GM19099 (cell line): ENCODE data around the gene ARFGAP1.

Source experiments
- POLR2A ChIP-seq: IDR thresholded peaks from 3 replicates; pipeline ENCODE4 v1.6.1; 2011; ENCODE audit warnings: low read depth; ENCODE audit not compliant: insufficient read length; ENCODE audit errors: extremely low read depth

The ARFGAP1 gene

DNA sequence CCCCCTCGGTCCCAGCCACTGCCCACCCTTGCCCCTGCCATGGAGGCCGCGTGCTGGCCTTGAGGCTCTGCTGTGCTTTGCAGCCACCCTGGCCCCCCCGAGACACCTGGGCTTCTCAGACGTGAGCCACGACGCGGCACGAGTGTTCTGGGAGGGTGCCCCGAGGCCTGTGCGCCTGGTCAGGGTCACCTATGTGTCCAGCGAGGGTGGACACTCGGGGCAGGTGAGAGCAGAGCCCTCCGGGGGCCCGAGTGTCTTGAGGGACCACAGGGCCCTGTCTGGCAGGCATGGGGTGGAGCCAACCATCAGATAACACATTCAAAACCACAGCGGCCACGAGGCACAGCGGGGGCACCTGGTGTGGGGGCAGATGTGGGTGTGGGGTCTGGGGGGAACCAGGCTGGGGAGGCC lies 39.2 kb downstream of the ARFGAP1 start:
- no peak for TF ChIP-seq POLR2A

DNA sequence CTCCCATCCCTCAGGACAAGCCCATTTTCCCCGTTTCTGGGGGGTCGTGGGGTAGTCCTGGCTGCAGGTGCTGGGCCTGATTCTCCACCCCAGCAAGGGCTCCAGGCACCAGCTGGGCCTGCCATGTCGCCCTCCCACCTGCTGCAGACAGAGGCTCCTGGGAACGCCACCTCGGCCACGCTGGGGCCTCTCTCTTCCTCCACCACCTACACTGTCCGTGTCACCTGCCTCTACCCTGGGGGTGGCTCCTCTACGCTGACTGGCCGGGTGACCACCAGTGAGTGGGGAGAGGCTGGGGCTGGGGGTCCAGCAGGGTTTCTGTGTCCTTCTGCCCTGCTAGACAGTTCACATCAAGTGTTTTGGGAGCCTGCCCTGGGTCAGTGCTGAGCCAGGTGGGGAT lies 39.7 kb downstream of the ARFGAP1 start:
- no peak for TF ChIP-seq POLR2A

DNA sequence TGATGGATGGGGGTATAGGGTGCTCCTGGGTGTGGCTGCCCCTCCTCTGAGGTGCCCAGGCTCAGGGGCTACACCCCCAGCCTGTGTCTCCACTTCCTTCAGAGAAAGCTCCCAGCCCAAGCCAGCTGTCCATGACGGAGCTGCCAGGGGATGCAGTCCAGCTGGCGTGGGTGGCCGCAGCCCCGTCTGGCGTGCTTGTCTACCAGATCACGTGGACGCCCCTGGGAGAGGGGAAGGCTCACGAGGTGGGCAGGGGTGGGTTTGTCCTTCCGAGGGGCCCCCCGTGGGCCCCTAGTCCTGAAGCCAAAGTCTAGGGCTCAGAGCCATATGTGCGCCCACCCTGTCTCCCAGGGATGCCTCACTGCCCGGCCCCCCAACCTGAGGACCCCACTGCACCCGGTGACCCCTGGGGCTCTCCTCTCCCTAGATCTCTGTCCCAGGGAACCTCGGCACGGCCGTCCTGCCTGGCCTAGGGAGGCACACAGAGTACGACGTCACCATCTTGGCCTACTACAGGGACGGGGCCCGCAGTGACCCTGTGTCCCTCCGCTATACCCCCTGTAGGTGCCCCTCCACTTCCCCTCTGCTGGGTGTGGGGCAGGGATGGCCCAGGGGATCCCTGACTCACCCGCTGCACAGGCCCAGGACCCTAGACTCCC lies 40.2 kb downstream of the ARFGAP1 start:
- TF ChIP-seq POLR2A: no peak

DNA sequence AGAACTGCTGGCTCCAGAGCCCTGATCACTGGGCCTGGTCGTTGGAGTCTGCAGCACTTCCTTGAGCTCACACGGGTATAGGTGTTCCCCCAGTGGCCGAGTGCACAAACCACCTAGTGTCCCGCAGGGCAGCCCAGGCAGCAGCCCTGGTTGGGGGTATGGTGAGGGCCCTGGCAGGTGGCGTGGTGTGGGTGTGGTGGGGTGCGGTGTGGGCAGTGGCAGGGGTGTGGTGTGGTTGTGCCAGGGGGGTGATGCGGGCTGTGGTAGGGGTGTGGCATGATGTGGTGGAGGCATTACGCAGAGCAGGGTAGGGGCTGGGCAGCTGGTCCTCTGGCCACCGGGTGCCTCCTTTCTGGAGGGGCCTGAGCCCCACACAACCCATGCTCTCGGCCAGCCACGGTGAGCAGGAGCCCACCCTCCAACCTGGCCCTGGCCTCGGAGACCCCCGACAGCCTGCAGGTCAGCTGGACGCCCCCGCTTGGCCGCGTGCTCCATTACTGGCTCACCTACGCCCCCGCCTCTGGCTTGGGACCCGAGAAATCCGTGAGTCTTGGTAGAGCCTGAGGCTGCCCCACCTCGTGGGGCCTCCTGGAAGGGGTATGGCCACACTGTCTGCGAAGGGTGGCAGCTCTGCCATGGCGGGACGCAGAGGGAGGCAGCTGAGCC lies 40.9 kb downstream of the ARFGAP1 start:
- no peak for TF ChIP-seq POLR2A

DNA sequence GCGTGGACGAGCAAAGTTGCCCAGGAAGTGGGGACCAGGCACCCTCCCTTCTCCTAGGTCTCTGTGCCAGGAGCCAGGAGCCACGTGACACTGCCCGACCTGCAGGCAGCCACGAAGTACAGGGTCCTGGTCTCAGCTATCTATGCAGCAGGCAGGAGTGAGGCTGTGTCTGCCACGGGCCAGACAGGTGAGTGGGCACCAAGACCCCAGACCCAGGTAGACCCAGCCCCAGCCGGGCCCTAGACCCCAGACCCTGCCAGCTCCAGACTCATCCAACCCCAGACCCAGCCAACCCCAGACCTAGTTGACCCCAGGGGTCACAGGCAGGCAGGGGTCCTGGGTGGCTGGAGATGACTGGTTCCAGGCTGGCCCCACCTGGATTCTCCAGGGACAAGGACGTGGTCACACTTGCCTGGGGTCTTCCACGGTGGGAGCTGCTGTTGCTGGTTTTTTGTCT lies 41.4 kb downstream of the ARFGAP1 start:
- no peak for TF ChIP-seq POLR2A

DNA sequence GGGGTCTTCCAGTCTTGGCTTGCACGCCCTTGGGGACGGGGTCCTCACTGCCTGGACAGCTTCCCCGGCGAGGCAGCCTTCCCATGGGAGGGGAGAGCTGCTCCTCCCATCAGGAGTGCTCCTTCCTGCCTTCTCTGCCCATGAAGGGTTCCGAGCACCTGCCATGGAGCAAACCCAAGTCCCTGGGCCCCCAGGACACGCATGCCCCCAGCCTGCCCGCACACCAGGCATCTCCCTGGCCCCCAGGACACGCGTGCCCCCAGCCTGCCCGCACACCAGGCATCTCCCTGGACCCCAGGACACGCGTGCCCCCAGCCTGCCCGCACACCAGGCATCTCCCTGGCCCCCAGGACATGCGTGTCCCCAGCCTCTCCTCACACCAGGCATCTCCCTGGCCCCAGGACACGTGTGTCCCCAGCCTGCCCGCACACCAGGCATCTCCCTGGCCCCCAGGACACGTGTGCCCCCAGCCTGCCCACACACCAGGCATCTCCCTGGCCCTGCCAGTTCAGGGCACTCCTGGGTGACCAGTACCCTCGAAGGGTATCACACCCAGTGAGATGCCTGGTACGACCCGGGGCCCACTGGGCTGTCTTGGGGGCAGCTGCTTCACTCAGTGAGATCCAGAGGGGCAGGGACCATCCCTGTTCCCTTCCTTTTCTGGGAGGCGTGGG lies 42.1 kb downstream of the ARFGAP1 start:
- TF ChIP-seq POLR2A: no peak

DNA sequence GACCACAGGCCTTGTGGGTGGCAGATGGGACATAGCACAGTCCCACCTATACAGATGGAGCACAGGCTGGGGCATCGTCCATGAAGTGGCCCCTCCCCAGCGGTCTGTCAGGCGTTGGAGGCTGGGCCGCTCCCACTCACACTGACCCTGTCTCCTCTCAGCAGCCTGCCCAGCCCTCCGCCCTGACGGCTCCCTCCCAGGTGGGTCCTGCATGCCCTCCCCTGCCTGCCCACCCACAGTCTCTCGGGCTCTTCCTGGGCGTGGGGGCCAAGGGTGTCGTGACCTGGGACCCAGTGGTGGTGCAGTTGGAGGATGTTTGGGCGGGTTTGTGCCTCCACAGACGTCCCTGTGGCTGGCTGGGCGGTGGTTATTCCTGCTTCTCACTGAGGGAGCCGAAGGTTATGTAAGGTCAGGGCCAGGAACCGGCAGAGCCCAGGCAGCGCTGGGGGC lies 42.7 kb downstream of the ARFGAP1 start:
- TF ChIP-seq POLR2A: no peak

DNA sequence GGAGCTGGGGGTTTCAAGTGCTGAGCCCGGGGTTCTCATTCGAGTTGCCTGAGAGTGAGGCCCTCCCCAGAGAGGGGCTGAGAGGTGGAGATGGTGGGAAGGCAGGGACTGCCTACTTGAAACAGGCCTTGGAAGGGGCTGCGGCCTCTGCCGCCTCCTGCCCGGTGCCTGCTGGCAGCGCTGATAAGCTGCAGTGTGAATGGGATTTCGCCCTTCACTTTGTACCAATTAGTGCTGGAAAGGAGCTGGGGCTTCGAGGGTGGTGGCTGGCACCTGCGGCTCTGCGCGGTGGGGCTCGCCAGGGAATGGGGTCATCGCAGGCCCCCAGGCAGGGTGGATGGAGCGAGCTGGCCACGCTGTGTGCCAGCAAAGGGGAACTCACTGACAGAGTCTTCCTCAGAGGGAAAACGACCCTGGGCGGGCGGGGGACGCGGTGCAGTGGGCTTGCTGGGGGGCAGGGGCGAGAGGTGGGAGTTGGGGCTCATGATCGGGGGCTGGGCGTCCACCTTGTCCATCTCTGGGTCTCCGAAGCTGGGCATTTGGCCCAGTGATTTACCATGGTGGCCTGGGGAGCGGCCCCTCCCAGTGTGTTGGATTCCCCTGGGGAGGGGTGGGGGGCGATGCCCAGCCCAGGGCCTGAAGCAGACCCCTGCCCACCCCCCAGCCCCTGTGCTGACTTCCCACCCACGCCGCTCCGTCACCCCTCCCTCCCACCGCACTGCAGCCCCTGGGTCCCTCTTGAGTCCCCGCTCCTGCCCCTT lies 43.3 kb downstream of the ARFGAP1 start:
- no peak for TF ChIP-seq POLR2A

DNA sequence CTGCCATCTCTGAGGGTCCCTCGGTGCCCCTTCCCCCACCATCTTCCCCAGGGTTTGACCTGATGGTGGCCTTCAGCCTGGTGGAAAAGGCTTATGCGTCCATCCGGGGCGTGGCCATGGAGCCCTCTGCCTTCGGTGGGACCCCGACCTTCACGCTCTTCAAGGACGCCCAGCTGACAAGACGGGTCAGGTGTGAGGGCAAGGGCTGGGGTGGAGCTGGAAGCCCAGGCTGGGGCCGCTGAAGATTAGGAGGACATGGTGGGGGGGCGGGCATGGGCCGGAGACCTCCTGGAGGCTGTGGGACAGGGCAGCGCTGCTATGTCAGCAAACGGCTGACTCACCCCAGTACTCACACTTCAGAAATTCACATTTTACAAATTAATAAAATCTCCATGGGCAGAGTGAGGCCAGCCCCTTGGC lies 43.9 kb downstream of the ARFGAP1 start:
- no peak for TF ChIP-seq POLR2A

DNA sequence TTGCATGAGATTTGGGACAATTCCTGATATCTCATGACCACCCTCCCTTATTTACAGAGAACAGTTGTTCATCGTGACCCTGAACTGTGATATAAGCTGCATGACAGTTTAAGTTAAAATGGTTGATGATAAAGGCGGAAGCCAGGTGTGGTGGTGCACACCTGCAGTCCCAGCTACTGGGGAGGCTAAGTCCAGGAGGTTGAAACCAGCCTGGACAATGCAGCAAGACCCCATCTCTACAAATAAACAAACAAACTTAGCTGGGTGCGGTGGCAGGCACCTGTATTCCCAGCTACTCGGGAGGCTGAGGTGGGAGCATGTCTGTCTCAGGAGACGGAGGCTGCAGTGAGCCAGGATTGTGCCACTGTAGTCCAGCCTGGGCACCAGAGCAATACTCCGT lies 44.4 kb downstream of the ARFGAP1 start:
- no peak for TF ChIP-seq POLR2A

DNA sequence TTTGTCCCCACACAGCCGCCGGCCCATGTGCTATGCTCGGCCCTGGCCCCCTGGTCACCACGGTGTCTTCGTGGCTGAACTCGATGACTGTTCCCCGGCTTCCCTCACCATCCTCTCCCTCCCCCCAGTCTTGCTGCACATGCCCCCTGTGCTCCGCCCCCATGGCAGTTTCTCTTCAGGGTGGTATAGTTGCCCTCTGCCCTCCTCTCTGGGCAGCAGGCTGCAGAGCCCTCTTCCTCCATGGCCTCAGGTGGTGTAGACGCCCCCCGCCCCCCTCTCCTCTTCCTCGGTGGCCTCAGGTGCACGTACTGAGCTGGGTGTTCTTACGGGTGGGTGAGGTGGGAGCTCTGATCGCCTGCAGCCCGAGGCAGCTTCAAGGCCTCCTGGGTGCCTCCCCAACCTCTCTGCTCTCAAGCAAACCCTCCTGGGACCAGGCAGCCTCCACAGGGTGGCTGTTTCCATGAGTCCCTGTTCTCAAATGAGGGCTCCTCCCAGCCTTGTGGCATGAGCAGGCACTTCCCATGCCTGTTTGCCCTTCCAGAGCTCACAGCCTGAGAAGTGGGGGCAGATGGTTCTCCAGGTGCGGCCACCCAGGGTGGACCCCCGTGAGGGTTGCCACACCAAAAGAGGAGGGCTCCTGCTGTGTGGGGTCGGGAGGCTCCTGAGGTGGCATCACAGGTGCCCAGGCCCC lies 45.1 kb downstream of the ARFGAP1 start:
- TF ChIP-seq POLR2A: no peak

DNA sequence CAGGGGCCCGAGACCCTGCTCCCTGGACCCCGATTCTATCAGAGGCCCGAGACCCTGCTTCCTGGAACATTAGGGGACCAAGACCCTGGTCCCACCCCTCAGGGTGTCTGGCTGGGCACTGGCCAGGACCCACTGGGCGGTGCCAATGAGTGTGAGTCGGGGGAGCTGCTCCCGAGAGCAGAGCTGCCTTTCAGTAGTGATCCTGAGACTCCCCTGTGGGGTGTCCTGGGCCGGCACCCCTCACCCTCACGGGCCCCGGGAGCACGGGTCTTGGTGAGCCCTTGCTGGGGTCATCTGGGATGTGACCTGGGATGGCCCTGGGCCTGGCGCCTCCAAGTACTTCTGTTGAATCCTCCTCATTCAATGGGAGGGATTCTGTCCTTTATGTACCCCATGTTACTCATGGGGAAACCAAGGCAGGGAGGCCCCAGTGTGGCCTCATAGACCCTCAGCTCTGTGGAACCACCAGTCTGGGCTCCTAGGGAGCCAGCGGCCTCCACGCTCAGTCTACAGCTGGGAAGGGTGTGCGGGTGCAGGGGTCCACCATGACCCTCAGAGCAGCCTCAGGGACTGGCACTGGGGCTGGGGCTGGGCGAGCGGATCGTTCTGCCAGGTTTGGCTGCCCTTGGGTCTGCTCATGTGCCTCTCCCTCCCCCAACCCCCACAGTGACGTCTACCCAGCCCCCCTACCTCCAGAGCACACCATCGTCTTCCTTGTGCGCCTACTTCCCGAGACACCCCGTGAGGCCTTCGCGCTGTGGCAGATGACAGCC lies 46.0 kb downstream of the ARFGAP1 start:
- TF ChIP-seq POLR2A: no peak

DNA sequence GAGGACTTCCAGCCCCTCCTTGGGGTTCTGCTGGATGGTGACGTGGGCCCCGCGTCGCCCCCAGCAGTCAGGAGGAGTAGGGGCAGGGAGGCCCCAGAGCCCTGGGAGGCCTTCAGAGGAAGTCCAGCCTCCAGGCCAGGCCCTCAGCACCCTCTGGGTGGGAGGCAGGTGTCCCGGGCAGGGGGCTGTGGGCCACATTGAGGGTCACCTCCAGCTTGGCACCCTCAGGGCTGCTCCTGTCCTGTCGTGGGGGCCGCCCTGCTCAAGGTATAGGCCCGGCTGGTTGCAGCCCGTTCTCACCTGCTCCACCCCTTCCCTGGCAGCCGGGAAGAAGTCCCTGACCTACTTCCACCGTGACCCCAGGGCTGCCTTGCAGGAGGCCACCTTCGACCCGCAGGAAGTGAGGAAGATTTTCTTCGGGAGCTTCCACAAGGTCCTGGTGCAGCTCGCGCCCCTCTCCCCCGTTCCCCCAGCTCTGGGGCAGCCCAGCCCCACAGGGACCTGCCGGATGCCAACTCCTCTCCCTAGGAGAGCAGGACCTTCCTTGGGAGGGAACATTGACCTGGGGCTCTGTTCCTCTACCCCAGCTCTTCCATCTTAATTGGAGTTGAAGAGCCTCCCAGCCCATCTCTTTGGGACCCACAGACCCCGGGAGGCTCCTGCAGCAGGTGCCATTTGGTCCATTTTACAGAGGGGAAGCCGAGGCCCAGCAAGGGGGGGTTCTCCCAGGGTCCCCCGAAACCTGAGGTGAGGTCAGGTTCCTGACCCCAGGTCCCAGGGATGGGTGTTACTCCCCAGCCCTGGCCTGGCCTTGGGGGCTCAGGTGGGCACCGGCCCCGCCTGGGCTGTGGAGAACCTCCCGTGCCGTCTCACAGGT lies 46.8 kb downstream of the ARFGAP1 start:
- no peak for TF ChIP-seq POLR2A
